Activated naive CD8-positive, alpha-beta T cell treated with anti-CD3 and anti-CD28 coated beads, Interleukin-2, amount 50 U/mL, for 16 hours (primary cell): ENCODE results near the gene ISYNA1.

Experiments used
- DNase-seq: peaks from one replicate; pipeline ENCODE4 v3.0.0-alpha.2; 2020; ENCODE audit warnings: low read depth, low spot score

The ISYNA1 gene

DNA sequence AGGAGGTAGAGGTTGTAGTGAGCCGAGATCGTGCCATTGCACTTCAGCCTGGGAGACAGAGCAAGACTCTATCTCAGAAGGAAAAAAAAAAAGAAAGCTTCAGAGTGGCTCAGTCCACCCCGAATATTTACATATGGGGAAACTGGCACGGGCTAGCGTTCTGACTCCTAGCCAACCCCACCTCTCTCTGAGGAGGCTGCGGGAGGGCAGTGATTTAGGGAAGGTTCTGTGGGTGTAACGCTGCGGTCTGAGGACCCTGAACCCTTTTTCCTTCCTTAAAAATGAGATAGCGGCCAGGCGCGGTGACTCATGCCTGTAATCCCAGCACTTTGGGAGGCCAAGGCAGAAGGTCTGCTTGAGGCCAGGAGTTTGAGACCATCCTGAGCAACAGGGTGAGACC lies 45.5 kb downstream of the ISYNA1 start:
- DNase-seq, result no peak

DNA sequence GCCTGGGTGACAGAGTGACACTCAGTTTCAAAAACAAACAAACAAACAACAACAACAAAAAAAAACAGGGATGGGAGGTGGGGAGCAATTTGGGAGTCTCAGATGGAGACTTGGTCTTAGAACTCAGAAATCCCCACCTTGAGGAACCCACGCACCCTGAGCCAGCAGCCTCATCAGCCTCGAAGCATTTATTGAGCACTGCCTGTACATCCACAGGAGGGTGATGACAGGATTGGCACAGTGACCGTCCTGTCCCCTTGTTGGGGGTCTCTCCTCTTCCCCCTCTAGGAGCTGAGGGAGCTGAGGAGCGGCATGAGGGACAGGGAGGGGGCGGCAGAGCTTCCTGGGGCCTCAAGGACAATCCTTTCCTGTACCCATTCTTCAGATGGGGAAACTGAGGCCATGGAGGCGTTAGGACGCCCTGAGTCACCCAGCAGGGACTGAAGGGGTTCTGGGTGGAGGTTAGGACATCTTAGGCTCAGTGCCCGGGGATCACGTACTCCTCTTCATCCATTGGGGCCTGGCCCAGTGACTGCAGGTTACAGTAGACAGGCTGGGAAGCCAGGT lies 46.3 kb downstream of the ISYNA1 start:
- DNase-seq, result no peak

DNA sequence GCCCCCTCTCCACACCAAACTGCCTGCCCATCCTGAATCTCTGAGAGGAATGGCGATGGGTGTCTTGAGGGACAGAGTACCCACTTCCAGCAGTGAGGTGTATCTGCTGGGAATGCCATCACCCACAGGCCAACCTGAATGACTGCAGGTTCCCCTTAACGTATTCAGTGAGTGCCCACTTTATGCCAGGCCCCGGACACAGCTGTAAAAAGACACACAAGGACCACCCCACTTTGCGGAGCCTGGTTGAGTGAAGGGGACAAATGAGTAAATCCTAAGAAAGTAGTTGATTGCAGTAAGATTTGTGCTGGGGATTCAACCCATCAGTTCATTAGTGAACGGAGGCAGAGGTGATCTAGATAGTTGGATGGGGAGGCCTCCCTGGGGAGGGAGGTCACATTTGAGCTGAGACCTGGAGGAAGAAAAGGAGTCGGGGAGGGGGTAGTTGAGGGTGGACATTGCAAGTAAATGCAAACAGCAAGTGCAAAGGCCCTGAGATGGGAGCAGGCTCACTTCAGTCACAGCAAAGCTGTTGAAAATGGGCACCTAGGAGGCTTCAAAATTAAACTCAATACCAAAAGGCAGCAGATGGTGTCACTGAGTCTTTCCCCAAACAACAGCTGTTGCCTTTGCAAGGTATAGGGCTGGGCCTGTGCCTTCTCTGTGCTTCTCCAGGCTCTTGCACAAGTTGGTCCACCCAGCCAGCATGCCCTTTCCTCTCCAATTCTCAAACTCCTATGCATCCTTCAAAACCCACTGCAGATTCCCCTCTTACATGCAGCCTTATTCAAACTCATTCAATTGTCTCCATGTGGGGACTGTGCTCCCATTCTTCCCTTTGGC lies 47.6 kb downstream of the ISYNA1 start:
- no peak for DNase-seq

DNA sequence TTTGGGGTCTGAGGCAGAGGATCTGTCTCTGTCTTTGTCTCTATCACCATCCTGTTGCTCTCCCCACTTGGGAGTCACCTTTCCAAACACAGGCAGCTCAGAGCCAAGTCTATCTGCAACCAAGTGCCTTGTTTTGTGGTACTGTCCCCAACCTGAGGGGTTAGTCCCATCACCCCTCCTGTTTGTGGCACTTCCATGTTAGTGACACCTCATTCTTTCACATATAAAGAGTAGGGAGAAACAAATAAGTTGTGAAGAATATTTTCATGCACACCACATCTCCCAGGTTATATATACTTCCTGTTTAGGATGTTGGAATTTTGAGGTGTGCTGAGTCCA lies 48.2 kb downstream of the ISYNA1 start:
- no peak for DNase-seq

DNA sequence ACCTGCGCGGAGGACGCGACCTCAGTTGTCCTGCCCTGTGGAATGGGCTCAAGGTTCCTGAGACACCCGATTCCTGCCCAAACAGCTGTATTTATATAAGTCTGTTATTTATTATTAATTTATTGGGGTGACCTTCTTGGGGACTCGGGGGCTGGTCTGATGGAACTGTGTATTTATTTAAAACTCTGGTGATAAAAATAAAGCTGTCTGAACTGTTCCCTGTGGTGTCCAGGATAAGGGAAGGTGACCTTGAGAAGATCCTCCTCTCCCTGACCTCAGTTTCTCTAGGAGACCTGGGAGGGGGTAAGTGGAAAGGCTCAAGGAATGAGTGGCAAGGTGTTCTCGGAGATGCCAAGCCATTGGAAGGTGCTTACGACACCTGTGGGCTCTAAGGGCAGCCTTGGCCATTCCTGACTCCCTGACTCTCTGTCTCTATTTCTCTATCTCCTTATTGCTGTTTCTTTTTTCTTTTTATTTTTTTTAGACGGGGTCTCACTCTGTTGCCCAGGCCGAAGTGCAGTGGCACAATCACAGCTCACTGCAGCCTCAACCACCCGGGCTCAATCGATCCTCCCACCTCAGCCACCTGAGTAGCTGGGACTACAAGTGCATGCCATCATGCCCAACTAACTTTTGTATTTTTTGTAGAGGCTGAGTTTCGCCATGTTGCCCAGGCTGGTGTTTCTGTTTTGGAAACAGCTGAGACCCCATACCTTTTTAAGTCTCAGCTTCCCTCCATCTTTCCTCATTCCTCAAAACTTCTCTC lies 48.8 kb downstream of the ISYNA1 start:
- DNase-seq, result no peak

DNA sequence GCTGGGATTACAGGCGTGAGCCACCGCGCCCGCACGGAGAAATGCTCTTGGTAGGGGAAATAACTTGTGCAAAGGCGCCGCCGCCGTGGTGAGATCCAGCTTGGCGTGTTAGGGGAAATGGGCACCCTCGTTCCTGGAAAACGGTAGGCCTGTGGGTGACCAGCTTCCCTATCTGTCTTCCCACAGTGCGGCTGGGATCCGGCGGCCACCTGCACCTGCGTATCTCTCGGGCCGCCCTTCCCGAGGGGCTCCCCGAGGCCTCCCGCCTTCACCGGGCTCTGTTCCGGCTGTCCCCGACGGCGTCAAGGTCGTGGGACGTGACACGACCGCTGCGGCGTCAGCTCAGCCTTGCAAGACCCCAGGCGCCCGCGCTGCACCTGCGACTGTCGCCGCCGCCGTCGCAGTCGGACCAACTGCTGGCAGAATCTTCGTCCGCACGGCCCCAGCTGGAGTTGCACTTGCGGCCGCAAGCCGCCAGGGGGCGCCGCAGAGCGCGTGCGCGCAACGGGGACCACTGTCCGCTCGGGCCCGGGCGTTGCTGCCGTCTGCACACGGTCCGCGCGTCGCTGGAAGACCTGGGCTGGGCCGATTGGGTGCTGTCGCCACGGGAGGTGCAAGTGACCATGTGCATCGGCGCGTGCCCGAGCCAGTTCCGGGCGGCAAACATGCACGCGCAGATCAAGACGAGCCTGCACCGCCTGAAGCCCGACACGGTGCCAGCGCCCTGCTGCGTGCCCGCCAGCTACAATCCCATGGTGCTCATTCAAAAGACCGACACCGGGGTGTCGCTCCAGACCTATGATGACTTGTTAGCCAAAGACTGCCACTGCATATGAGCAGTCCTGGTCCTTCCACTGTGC lies 49.6 kb downstream of the ISYNA1 start:
- DNase-seq, result peak; percentile 50

DNA sequence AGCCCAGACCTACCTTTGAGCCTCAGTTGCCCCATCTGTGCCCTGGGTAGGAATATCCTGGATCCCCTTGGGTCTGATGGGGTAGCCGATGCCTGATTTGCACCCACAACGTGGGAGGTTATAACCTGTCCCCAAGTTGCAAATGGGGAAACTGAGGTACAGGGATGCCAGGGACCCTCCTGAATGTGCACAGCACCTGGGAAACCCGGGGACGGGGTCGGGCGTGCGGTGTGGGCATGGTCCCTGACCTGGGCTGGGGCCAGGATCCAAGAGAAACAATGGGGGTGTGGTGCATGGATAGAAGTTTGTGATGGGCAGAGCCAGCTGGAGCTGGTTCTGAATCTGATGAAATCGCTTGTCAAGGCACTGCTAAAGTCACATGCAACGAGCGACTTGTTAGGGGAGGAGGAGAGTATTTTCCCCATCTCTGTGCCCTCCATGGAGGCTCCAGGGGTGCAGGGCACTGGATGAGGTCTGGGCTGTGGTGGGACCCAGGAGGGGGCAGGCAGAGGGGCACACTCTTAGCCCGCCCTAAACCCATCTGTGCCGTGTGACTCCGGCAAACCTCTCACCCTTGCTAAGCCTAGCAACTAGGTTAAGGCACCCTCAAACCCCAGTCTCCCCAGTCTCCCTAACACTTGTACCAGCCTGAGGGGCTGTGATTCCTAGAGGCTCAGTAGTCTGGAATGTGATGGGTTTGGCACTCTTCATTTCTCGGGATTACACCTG lies 51.2 kb downstream of the ISYNA1 start:
- DNase-seq, result no peak

DNA sequence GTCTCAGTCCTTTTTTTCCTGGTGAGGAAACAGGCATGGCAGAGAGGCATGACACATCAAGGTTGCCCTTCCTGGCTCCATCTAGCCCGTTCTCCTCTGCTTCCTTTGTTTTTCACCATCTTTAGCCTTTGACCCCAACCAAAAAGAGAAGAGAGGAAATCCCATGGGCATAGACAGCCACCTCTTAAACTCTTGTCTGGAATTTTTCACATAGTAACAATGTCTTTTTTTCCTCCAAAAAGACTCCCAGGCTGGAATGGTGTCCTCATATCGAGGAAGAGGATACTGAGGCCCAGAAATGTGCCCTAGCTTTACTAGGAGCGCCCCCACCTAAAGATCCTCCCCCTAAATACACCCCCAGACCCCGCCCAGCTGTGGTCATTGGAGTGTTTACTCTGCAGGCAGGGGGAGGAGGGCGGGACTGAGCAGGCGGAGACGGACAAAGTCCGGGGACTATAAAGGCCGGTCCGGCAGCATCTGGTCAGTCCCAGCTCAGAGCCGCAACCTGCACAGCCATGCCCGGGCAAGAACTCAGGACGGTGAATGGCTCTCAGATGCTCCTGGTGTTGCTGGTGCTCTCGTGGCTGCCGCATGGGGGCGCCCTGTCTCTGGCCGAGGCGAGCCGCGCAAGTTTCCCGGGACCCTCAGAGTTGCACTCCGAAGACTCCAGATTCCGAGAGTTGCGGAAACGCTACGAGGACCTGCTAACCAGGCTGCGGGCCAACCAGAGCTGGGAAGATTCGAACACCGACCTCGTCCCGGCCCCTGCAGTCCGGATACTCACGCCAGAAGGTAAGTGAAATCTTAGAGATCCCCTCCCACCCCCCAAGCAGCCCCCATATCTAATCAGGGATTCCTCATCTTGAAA lies 52.0 kb downstream of the ISYNA1 start, which contains the start of gene GDF15:
Gene GDF15, plus strand, starts transcription at position 484 of the 868 bp plus-strand sequence. Its CDS starts 32 bp downstream, at position 516.
- DNase-seq, result no peak

DNA sequence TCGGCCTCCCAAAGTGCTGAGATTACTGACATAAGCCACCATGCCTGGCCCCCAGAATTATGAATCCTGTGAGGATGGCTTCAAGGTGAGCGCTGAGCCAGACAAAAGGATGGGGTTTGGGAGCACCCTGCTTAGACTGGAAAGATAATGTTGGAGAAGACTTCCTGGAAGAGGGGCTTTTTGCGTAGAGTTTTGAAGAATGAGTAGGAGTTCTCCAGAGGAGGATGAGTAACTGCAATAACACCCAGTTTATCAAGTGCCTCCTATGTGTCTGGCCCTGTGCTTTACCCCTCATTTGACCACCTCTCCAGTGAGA lies 52.6 kb downstream of the ISYNA1 start:
- no peak for DNase-seq

DNA sequence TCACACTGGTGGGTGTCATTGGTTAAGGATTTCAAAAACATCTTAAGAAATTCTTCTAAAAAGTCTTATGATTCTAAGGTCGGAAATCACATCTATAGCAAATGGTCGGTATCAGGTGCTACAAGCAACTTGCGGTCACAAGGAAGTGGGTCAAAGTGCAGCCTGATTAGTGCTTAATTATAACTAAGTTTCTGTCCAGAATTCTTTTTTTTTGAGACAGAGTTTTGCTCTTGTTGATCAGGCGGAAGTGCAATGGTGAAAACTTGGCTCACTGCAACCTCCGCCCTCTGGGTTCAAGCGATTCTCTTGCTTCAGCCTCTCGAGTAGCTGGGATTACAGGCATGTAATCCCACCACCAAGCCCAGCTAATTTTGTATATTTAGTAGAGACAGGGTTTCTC lies 53.2 kb downstream of the ISYNA1 start:
- DNase-seq, result no peak
